GM21737 (cell line): ENCODE results near the gene ACTA2.
"Not testable (repeated sequence)": the region's sequence is repeated elsewhere in the genome, so short reads cannot be mapped to it uniquely, and the experiment has no call there.

Experiments
- ATAC-seq: cut with Tn5 transposase; IDR thresholded peaks from one replicate; pipeline ENCODE4 v1.9.1; 2021; ENCODE audit warnings: mild to moderate bottlenecking, moderate library complexity; ENCODE audit not compliant: unreplicated experiment

Gene ACTA2

DNA sequence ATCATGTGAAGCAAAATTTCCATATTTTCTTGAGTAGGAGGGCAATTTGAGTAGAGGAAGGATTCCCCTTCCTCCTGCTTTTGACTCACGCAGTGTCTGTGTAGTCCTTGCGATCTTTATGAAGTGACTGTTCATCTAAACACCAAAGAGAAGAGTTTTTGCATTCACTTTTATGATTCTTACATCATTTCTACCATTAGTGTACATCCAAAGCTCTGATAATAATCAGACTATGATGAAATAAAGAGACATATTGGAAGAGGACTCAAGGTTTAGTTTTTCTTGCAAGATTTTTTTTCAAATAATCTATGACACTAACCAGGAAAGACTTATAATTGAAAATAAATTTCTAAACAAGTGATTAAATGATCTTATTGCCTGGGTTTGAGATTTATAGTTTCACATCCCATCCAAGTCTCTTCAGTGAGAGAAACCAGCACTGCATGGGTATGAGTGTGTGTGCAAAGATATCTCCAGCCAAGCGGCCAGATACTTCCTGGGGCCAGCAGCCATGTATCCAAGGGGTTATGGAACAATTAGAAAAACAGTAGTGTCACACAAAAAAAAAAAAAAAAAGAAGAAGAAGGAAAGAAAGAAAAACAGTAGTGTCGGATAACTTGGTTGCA, 2.0 kb upstream of the ACTA2 start:
- ATAC-seq, result no peak

DNA sequence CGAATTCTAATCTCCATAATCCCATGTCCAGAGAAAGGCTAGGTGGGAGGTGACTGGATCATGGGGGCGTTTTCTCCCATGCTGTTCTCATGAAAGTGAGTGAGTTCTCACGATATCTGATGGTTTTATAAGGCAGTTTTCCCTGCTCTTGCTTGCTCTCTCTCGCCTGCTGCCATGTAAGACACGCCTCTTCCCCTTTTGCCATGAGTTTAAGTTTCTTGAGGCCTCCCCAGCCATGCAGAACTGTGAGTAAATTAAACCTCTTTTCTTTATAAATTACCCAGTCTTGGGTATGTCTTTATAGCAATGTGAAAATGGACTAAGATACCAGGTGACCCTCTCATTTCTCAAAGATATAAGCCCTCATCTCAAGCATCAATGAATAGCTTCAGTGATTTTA, 1.1 kb upstream of the ACTA2 start:
- no peak for ATAC-seq

DNA sequence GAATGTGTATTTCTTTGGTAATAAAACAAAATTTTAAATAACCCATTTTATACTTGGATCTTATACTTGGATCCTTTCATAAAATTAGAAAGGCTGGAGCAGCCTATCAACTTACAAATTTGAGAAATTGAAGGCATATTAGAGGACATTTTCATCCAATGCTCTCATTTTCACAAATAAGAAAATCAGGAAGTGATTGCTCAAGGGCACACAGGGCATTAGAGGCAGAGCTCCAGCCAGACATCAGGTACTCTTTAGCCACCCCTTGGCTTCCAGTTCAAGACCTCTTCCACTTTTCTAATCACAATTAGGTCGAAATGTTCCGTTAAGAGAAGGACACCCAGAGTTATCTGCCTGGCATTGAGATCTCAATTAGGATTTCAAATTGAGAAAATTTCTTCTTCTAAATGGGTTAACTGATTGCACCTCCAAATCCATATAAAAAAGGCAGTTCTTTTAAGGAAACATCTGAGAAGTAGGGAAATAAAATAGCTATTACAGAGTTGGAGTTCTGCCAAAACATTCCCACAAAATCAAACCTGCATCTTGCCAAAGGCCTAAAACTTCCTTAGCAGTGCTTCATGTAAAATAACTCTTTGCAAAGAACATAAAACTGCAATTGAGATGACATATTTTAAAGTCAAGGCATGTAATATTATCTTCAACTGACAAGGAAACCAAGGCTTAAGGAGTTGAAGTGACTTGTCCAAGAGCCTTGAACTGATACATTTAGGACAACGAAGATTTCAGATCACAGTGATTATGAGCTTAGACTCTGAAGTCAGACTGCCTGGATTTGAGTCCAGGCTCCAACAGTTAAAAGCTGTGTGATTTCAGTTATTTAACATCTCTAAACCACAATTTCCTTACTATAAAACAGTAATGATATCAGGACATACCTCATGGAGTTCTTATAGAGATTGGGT, 2.4 kb downstream of the ACTA2 start:
- no peak for ATAC-seq

DNA sequence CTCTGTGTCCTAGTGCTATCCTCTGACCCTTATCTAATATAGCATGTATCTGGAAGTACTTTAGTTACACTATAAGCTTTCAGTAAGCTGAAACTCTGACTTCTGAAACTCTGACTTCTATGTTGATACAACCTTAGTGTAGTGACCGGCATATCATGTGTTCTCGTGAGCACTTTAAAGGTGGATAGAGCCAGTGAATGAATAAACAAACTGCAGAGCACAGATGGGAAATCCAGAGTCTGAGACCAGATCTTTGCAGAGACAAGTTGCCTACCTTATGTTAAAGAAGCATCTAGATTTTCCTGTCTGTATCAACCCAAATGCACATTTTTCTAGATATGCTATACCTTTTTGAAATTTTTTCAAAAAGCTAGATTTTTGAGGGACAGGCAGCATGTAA, 3.5 kb downstream of the ACTA2 start:
- ATAC-seq, result no peak

DNA sequence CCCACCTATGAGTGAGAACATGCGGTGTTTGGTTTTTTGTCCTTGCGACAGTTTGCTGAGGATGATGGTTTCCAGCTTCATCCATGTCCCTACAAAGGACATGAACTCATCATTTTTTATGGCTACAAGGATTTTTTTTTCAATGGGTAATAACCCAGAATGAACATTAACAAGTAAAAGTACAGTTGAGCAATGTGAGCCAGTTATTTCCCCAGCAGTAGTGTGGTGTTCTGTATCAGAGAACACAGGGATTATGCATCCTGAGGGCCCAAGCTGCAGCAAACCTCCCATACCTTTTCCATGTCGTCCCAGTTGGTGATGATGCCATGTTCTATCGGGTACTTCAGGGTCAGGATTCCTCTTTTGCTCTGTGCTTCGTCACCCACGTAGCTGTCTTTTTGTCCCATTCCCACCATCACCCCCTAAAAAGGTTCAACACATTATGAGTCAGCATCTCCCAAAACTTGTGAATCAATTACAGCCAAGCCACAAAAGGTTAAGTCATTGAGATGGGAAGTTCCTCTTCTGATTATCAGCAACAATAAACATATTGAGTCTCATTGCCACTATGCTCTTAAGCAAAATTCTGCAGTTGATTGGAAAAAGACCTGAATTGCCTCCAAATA, 5.5 kb downstream of the ACTA2 start:
- ATAC-seq, result no peak

DNA sequence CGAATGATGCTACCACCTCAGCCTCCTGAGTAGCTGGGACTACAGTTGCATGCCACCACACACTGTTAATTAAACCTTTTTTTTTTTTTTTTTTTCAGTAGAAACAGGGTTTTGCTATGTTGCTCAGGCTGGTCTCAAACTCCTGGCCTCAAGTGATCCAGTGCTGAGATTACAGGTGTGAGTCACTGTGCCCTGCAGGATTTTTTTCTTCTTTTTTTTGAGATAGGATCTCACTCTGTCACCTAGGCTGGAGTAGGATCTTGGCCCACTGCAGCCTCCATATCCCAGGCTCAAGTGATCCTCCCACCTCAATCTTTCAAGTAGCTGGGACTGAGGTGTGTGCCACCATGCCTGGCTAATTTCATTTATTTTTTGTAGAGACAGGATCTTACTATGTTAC, 6.4 kb downstream of the ACTA2 start:
- ATAC-seq, result no peak

DNA sequence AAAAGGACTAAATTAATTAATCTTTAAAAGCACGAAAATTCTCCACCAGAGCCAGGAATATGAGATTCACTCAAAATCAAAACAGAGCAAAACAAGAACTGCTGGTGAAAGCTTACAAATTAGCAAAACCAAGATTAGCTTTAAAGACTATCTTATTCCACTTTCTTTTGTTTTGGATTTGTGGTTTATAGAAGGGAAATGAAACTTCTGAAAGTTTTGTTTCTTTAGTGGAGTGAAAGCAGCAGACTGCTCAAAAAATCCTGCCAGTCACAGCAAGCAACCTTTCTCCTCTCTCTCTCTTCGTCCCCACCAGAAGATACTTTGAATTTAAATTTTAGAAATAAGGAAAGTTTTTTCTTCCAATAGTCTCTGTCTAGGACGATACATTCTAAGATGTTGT, 7.8 kb downstream of the ACTA2 start:
- ATAC-seq, result no peak

DNA sequence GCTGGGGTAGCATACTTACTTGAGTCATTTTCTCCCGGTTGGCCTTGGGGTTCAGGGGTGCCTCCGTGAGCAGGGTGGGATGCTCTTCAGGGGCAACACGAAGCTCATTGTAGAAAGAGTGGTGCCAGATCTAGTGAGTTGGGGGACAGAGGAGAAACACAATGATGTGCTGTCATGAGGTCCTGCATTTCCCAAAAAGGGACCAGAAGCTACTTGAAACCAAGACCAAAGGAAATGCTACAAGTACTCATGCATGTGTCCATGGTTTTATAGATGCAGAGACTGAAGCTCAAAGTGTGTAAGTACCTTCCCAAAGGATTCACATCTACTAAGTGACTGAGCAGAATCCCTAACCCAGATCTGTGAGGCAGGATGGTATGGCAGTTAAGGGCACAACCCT, 8.8 kb downstream of the ACTA2 start:
- ATAC-seq, result no peak

DNA sequence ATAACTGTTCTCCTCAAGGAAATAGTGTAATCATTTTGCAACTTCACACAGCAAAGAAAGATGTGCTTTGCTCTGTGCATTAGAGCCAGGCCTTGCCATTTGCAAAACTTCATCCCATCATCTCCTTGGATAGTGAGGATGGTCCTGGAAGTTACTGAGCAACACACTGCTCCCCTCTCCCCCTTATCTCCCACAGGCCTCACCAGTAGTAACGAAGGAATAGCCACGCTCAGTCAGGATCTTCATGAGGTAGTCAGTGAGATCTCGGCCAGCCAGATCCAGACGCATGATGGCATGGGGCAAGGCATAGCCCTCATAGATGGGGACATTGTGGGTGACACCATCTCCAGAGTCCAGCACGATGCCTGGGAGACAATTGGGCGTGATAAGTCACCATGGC, 11.5 kb downstream of the ACTA2 start:
- ATAC-seq, result no peak

DNA sequence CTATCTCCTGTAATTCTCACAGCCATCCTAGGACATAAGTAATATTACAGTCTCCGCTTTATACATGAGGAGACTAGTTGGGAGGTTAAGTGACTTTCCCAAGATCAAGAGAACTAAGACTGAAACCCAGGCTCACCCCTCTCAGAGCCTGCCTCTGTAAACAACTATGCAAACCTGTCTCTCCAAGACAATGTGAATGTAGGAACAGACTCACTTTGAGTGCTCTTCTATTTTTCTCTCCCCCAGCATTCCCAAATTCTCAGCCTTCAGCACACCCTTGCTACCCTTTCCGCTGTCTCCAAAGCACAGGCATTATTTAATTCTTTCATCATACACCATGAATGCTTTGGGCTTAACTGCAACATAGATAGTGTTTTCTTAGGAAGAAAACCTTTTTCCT, 13.6 kb downstream of the ACTA2 start:
- no peak for ATAC-seq

DNA sequence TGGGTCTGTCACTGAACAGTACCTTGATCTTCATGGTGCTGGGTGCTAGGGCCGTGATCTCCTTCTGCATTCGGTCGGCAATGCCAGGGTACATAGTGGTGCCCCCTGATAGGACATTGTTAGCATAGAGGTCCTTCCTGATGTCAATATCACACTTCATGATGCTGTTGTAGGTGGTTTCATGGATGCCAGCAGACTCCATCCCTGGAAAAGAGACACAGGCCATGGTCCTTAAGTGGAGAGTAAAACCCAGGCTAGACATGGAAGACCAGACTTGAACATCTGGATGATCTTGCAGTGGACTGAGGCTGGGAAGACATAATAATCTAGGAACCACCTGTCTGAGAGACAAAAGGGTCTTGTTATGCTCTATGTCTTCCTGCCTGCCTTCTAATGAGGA, 14.5 kb downstream of the ACTA2 start:
- ATAC-seq, result no peak

DNA sequence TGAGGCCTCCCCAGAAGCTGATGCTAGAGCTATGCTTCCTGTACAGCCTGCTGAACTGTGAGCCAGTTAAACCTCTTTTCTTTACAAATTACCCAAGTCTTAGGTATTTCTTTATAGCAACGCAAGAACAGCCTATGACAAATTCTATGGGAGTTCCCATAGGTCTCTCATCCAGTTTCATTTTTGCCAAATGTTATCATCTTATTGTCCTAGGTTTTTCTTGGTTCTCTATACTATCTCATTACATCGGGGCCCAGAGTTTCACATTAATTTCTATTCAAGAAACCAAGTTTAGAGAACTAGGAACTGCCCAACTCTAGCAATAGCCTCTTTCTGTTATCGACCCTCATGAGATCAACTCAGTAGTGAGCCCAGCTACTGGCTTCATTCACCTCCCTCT, 15.9 kb downstream of the ACTA2 start:
- ATAC-seq, result no peak

DNA sequence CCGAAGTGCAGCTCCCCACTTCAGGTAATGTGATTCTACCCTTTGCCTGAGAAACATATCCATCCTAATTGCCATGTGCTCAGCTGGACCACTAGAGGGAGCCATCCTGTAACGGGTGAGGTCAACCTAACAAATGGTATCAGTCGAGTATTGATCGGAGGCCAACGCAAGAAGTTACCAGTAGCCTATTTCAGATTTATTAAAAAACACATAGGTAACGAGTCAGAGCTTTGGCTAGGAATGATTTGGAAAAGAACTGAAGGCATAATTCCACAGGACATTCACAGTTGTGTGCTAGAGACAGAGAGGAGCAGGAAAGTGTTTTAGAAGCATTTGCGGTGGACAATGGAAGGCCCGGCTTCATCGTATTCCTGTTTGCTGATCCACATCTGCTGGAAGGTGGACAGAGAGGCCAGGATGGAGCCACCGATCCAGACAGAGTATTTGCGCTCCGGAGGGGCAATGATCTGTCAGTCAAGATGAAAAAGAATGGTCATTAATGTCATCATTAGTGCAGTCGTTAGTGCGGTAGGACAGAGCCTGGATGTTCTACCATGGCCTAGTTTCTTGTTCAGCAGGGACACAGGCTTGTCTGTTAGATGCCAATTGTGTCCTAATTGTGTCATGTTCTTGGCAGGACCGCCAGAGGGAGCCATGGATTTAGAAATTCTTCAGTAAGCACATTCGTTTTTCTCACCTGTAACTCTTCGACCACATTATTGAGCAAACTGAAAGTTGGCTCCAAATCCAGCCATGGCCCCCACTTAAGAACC, 17.5 kb downstream of the ACTA2 start:
- peak; percentile 49 for ATAC-seq

DNA sequence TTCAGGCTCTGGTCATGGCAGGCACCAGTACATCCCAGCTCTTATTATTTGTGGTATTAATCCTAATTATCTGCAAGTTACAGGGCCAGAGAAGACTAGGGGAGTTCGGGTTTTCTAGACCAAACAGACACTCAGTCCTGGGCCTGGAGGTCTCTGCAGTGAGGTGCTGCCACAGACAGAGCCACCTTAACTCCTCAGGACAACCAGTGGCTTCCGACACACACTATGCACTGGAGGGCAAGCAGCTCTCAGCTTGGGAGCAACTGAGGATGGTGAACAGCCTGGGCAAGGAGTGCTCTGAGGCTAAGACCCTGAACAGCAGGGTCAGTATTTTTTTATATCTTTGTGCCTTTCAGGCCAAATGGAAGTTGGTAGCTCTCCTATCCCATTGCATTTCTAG, 19.0 kb downstream of the ACTA2 start:
- no peak for ATAC-seq

DNA sequence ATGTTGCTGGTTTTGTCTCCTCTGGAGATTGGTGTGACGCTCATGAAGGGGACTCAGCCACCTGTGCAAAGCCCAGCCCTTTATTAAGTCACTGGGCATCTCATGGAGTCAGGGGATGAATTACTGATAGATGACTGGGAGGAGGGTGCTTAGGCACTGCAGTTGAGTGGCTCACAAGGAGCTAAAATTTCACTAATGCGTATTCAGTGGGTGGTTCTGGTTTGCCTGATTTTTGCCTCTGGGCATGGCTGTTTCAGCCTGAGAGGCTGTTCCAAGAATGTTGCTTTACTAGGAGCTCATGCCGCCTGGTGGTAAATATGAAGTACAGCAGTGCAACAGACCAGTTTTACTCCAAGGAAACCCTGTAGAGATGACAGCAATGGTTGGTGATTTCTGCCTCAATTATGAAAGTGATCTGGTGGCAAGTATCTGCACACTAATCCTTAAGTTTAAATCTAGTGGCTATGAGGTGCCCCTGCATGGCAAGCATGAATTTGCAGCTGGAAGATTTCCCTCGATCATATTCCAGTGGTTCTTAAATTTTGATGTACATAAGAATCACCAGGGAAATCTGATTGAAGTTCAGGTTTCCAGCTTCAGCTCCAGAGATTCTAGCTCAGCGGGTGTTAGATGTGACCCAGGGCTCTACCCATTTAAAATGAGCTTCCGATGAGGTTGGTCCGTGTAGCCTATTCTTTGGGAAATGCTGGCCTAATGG, 19.9 kb downstream of the ACTA2 start:
- no peak for ATAC-seq

DNA sequence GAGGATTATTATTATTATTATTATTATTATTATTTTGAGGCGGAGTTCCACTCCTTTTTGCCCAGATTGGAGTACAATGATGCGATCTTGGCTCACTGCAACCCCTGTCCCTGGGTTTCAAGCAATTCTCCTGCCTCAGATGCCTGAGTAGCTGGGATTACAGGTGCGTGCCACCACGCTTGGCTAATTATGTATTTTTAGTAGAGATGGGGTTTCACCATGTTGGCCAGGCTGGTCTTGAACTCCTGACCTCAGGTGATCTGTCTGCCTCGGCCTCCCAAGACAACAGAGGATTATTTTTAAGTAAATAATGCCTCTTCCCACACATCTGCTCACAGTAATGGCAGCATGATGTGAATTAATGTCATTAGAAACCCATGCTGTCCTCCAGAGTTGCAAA, 20.5 kb downstream of the ACTA2 start:
- not testable (repeated sequence) for ATAC-seq

DNA sequence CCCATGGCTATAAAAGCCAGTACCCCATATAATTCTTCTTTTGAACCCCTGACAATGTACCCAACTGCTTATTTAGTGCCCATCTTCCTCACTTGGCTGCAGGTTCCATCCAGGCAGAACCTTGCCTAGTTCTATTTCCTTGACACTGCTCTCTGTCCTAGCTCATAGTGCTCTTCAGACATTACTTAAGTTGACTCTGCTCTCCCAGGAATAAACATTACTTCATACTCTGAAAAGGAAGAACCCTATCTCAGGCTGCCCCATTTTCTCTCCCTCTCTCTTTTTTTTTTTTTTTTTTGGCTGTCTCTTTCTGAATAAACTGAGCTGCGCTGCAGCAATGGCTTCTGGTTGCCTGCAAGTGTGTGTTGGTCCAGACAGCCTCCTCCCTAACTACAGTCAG, 21.0 kb downstream of the ACTA2 start:
- ATAC-seq, result no peak

DNA sequence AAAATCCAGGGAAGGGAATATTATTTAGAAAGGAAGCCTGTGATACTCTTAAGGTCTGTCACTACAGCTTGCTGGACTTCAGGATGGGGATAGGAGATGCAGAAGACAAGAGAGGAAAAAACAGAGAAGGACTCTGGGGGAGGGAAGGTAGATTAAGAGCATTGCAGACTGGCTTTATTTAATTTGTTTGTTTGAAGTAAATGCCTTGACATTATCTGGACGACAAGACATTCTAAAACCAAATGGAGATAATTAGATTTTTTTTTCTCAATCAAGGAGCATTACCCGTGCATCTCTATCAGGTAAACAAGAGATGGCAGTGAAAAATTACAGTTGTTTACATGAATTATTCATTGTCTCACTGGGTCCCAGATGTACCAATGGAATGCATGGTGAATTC, 24.3 kb downstream of the ACTA2 start:
- ATAC-seq, result no peak

DNA sequence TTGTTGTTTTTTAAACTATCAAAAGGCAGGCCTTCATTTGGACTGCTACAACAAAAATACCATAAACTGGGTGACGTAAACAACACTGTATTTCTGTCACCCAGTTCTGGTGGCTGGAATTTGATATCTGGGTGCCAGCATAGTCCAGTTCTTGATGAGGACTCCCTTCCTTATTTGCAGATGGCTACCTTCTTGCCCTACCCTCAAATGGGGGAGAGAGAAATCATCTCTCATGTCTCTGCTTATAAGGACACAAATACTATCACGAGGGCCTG, 25.2 kb downstream of the ACTA2 start:
- no peak for ATAC-seq

DNA sequence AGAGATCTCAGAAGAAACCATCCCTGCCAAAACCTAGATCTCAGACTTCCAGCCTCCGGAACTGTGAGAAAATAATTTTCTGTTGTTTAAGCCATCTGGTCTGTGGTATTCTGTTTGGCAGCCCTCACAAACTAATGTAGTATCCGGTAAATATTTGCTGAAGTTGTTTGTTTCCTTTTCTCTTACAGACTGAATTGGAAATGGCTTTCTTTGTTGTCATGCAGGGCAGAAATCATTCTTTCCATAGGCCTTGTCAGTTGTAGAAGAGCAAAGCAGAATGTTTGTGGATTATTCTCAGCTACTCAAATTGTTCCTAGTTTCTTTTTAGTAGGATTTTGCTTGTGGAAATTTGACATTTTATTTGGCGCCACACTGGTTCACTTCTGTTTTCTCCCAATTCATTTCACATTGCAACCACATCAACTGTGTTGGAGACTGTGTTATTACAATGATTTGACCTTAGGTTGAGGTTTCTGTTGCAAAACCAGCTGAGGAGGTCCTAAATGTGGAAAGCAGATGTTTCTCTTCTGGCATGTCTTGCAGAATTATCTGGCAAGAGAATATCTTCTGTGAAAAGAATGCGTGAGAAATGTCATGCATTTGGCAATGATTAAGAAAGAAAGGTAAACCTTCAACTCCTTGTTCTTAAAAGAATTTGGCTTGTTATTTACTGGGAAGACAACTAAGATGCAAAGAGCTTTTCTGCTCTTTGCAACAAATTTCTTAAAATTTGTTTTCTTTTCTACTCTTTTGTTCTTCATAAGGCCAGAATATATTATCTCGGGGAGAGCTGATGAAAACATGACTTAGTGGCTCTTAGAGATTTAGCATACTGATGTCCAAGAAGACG, 25.8 kb downstream of the ACTA2 start:
- ATAC-seq, result no peak
